ENCODE results near the gene ATP5ME.
"Not testable (repeated sequence)": the region's sequence is repeated elsewhere in the genome, so short reads cannot be mapped to it uniquely, and the experiment has no call there.

Gene ATP5ME

GRCh38 chr4:668219-668618 lies 5.9 kb downstream of the ATP5ME start:
- not testable (repeated sequence) for DNase-seq (ENCODE audit: low spot score)

- no peak for DNase-seq (ENCODE audit: low spot score)
These were observed 6.5 kb downstream of the ATP5ME start for GRCh38 chr4:667545-667925.

- no peak for DNase-seq (ENCODE audit: low spot score)
These were observed 7.1 kb downstream of the ATP5ME start for GRCh38 chr4:666822-667544.

- no peak for DNase-seq (ENCODE audit: low spot score)
These were observed 7.7 kb downstream of the ATP5ME start for GRCh38 chr4:666436-666810.

- DNase-seq (ENCODE audit: low spot score) = no peak
These were observed 8.2 kb downstream of the ATP5ME start for GRCh38 chr4:665751-666435.

GRCh38 chr4:665381-665750 lies 8.7 kb downstream of the ATP5ME start:
- DNase-seq (ENCODE audit: low spot score) = no peak

GRCh38 chr4:664713-665231 lies 9.3 kb downstream of the ATP5ME start:
- no peak for DNase-seq (ENCODE audit: low spot score)

GRCh38 chr4:663438-664428 lies 10.3 kb downstream of the ATP5ME start:
- DNase-seq (ENCODE audit: low spot score) = peak; percentile 84

- DNase-seq (ENCODE audit: low spot score) = no peak
These were observed 11.0 kb downstream of the ATP5ME start for GRCh38 chr4:663046-663437.

- DNase-seq (ENCODE audit: low spot score) = no peak
These were observed 12.0 kb downstream of the ATP5ME start for GRCh38 chr4:661881-662761.

GRCh38 chr4:661231-661630 lies 12.8 kb downstream of the ATP5ME start:
- no peak for DNase-seq (ENCODE audit: low spot score)

GRCh38 chr4:660401-660800 lies 13.7 kb downstream of the ATP5ME start:
- no peak for DNase-seq (ENCODE audit: low spot score)

GRCh38 chr4:659851-660250 lies 14.2 kb downstream of the ATP5ME start:
- no peak for DNase-seq (ENCODE audit: low spot score)

- no peak for DNase-seq (ENCODE audit: low spot score)
These were observed 15.1 kb downstream of the ATP5ME start for GRCh38 chr4:658681-659667.

- no peak for DNase-seq (ENCODE audit: low spot score)
These were observed 16.0 kb downstream of the ATP5ME start for GRCh38 chr4:657834-658667.

GRCh38 chr4:657338-657833 lies 16.7 kb downstream of the ATP5ME start:
- DNase-seq (ENCODE audit: low spot score) = no peak

GRCh38 chr4:656436-657337 lies 17.4 kb downstream of the ATP5ME start:
- DNase-seq (ENCODE audit: low spot score) = no peak

Measured in ecto neural progenitor cell (in vitro differentiated cells).